Natural killer cell (primary cell): ENCODE results near the gene GJA9. TPM values are rescaled to one million over a fixed set of nuclear protein-coding genes. Genes with fewer than 3 reads are reported as not detected.

ENCODE experiments used
- ATAC-seq, 3 donors: fragments of 150-1000 bp in 2 of 3; fragments of 200-7000 bp in 1 of 3; cut with Tn5 transposase; 1 replicate in 1 of 3; 2 replicates in 2 of 3; pipeline ENCODE4 v1.10.0; 2021; ENCODE audit warnings: mild to moderate bottlenecking in 2 of 3, moderate library complexity in 2 of 3
- DNase-seq, 2 donors: peaks; one replicate each; pipeline versions ENCODE4 v3.0.0 to v3.0.0-alpha.2; 2013 to 2021; ENCODE audit warnings: mixed read lengths in 1 of 2
- H3K27ac ChIP-seq: one replicate; pipeline ENCODE4 v1.5.1; 2013; ENCODE audit warnings: mild to moderate bottlenecking, low read length
- H3K27me3 ChIP-seq: one replicate; pipeline ENCODE4 v1.6.1; 2013; ENCODE audit warnings: low read length; ENCODE audit not compliant: control insufficient read depth, insufficient read depth
- H3K36me3 ChIP-seq: one replicate; pipeline ENCODE4 v1.6.1; 2013; ENCODE audit warnings: low read length; ENCODE audit not compliant: control insufficient read depth, insufficient read depth
- H3K4me1 ChIP-seq: one replicate; pipeline ENCODE4 v1.6.1; 2013; ENCODE audit warnings: low read length; ENCODE audit not compliant: control insufficient read depth, insufficient read depth
- H3K4me3 ChIP-seq: one replicate; pipeline ENCODE4 v1.5.1; 2013; ENCODE audit warnings: low read length
- H3K9me3 ChIP-seq: one replicate; pipeline ENCODE4 v1.6.1; 2013; ENCODE audit warnings: low read length; ENCODE audit not compliant: control insufficient read depth, insufficient read depth
- H3K27ac Mint-ChIP-seq, 2 donors: one replicate each; pipeline ENCODE4 v1.8.0; 2022; ENCODE audit warnings: mild to moderate bottlenecking in 2 of 2, mixed read lengths in 2 of 2, moderate library complexity in 1 of 2
- H3K27me3 Mint-ChIP-seq, 2 donors: one replicate each; pipeline ENCODE4 v1.8.0; 2022; ENCODE audit warnings: low read depth in 2 of 2, mixed read lengths in 2 of 2
- H3K36me3 Mint-ChIP-seq: one replicate; pipeline ENCODE4 v1.8.0; 2022; ENCODE audit warnings: mixed read lengths
- H3K4me1 Mint-ChIP-seq, 2 donors: one replicate each; pipeline ENCODE4 v1.8.0; 2022; ENCODE audit warnings: mixed read lengths in 2 of 2
- H3K4me3 Mint-ChIP-seq: one replicate; pipeline ENCODE4 v1.8.0; 2022; ENCODE audit warnings: mild to moderate bottlenecking, moderate library complexity, mixed read lengths
- H3K9me3 Mint-ChIP-seq, 2 donors: one replicate each; pipeline ENCODE4 v1.8.0; 2022; ENCODE audit warnings: mixed read lengths in 2 of 2
- WGBS: methylation state at CpG from one replicate; pipeline ENCODE4 v1.1.7; 2013; ENCODE audit warnings: missing lambda C conversion rate; ENCODE audit not compliant: insufficient coverage; 5-methylcytosine and 5-hydroxymethylcytosine counted together
- intact Hi-C: fragments of 100-400 bp; cut with micrococcal nuclease; formaldehyde crosslinking; loops from one replicate; pipeline ENCODE4 v1.14.2; 2022
- total RNA-seq, 4 donors: library from RNA; stranded (reverse); fragments of 120-200 nt in 1 of 4; gene quantifications; one replicate each; pipeline versions ENCODE4 v1.2.3 to v1.2.4, GENCODE V29; 2013 to 2022
- TF ChIP-seq, protein P1 (sequence below): fragments of 200-600 bp; IDR thresholded peaks from one replicate; pipeline ENCODE4 v1.8.0; 2022; ENCODE audit warnings: antibody characterized with exemption

GJA9 gene
- total RNA-seq, 3 donors from 2014 or later (not counting 1 experiment from before 2014, with no cell fraction given): not detected

- no peak overlapping the region for H3K4me3 ChIP-seq
- intact Hi-C loops: no loop called here
- TF ChIP-seq, protein P1, sequence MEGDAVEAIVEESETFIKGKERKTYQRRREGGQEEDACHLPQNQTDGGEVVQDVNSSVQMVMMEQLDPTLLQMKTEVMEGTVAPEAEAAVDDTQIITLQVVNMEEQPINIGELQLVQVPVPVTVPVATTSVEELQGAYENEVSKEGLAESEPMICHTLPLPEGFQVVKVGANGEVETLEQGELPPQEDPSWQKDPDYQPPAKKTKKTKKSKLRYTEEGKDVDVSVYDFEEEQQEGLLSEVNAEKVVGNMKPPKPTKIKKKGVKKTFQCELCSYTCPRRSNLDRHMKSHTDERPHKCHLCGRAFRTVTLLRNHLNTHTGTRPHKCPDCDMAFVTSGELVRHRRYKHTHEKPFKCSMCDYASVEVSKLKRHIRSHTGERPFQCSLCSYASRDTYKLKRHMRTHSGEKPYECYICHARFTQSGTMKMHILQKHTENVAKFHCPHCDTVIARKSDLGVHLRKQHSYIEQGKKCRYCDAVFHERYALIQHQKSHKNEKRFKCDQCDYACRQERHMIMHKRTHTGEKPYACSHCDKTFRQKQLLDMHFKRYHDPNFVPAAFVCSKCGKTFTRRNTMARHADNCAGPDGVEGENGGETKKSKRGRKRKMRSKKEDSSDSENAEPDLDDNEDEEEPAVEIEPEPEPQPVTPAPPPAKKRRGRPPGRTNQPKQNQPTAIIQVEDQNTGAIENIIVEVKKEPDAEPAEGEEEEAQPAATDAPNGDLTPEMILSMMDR: no peak
- Mint-ChIP-seq H3K4me1 (peaks cover 0 to 5% of the 10 kb centered on the region in 2 donors), H3K27me3 (peaks cover 11 to 22% of the 10 kb centered on the region in 2 donors), H3K36me3 (no peaks in the 10 kb centered on the region), H3K27ac (no peak overlapping the region), H3K9me3 (no peaks in the 10 kb centered on the region), H3K4me3 (no peak overlapping the region)
- no peaks in the 10 kb centered on the region for H3K4me1 ChIP-seq
- 75% methylated on average over 3 of the region's 3 CpGs for WGBS
- no peaks in the 10 kb centered on the region for H3K9me3 ChIP-seq
- no peaks in the 10 kb centered on the region for H3K27me3 ChIP-seq
- DNase-seq (no peak), ATAC-seq (no peak)
- peaks cover under 1% of the 10 kb centered on the region for H3K36me3 ChIP-seq
- no peak overlapping the region for H3K27ac ChIP-seq
Measured at GRCh38 chr1:38833146-38833545, 48.2 kb downstream of the GJA9 start.

DNA sequence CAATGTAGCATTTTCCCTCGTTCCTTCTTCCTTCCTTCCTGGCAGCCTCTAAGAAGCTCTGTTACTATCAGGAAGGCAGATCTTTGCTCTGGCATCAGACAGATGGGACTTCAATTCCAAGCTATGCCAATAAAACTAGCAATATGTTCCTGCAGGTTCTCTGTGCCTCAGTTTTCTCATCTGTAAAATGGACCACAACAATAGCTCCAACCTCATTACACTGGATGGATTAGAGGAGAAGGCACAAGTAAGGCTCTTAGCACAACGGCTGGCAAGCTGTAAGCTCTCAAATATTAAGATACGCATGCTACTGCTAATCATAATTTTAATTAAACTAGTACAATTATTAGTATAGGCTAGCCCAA lies 49.0 kb downstream of the GJA9 start:
- Mint-ChIP-seq H3K36me3 (no peaks in the 10 kb centered on the region), H3K27ac (no peak overlapping the region), H3K4me3 (no peak overlapping the region), H3K4me1 (peaks cover 0 to 5% of the 10 kb centered on the region in 2 donors), H3K9me3 (no peaks in the 10 kb centered on the region), H3K27me3 (peaks cover 11 to 22% of the 10 kb centered on the region in 2 donors)
- TF ChIP-seq, protein P1: no peak
- ATAC-seq (no peak), DNase-seq (no peak)
- Histone ChIP-seq H3K4me3 (no peak overlapping the region), H3K4me1 (no peaks in the 10 kb centered on the region), H3K27ac (no peak overlapping the region), H3K27me3 (no peaks in the 10 kb centered on the region), H3K36me3 (no peaks in the 10 kb centered on the region), H3K9me3 (no peaks in the 10 kb centered on the region)
- 86% methylated on average over 1 of the region's 3 CpGs for WGBS
- intact Hi-C loops: no loop called here

DNA sequence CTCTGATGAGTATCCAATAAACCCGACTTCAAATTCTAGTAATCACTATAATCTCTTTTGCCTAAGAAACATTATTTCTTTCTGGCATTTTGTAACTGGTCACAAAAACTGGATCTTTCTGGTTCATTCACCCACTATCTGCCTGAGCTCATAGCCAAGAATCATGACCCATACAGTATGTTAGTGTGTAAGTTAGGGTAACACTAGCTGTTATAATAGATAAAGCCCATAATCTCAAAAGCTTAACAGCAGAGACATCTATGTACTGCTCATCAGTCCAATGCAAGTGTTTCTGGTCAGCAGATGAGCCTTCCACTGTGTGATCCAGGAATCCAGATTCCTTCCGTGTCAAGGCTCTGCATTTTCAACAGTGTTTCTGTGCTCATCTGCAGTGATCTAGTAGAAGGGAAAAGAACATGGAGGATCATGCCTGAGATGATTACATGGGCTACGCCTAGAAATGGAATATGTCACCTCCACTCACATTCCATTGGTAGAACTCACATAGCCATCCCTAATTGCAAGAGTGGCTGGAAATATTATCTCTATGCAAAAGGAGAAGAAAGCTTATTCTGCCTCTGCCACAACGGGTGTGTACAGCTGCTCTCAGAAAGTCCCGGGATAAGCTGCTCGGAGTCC lies 49.5 kb downstream of the GJA9 start:
- intact Hi-C loops: no loop called here
- no peaks in the 10 kb centered on the region for H3K36me3 ChIP-seq
- H3K27me3 ChIP-seq: no peaks in the 10 kb centered on the region
- H3K36me3 Mint-ChIP-seq: no peaks in the 10 kb centered on the region
- no peak overlapping the region for H3K4me3 ChIP-seq
- no peak for ATAC-seq
- DNase-seq: no peak
- H3K9me3 Mint-ChIP-seq: no peaks in the 10 kb centered on the region
- TF ChIP-seq, protein P1: no peak
- no peak overlapping the region for H3K4me3 Mint-ChIP-seq
- H3K27me3 Mint-ChIP-seq: peaks cover 11 to 22% of the 10 kb centered on the region in 2 donors
- no peak overlapping the region for H3K27ac ChIP-seq
- no peaks in the 10 kb centered on the region for H3K4me1 ChIP-seq
- H3K4me1 Mint-ChIP-seq: peaks cover 0 to 5% of the 10 kb centered on the region in 2 donors
- H3K9me3 ChIP-seq: no peaks in the 10 kb centered on the region
- no peak overlapping the region for H3K27ac Mint-ChIP-seq
- 91% methylated on average over 6 of the region's 6 CpGs for WGBS

- Mint-ChIP-seq H3K9me3 (no peaks in the 10 kb centered on the region), H3K27me3 (peaks cover 13 to 43% of the 10 kb centered on the region in 2 donors), H3K4me1 (no peaks in the 10 kb centered on the region), H3K4me3 (no peak overlapping the region), H3K27ac (no peak overlapping the region), H3K36me3 (no peaks in the 10 kb centered on the region)
- H3K27ac ChIP-seq: no peak overlapping the region
- intact Hi-C loops: no loop called here
- H3K9me3 ChIP-seq: no peaks in the 10 kb centered on the region
- ATAC-seq: no peak
- no peak overlapping the region for H3K4me3 ChIP-seq
- no peaks in the 10 kb centered on the region for H3K4me1 ChIP-seq
- 88% methylated on average over 1 of the region's 1 CpG for WGBS
- H3K27me3 ChIP-seq: no peaks in the 10 kb centered on the region
- TF ChIP-seq, protein P1: no peak
- DNase-seq: no peak
- H3K36me3 ChIP-seq: no peaks in the 10 kb centered on the region
Measured at GRCh38 chr1:38829368-38829767, 52.0 kb downstream of the GJA9 start.
